GM12878 (cell line): Measurements from ENCODE around the gene TNRC6C. TPM values are rescaled to one million over a fixed set of nuclear protein-coding genes. Genes with fewer than 3 reads are reported as not detected.

ENCODE experiments used
- BACH1 ChIP-seq: fragments of 450-650 bp; IDR thresholded peaks from 2 replicates; pipeline ENCODE4 v1.6.1; 2017; ENCODE audit warnings: mild to moderate bottlenecking, borderline replicate concordance
- CBFB ChIP-seq: IDR thresholded peaks from 2 replicates; pipeline ENCODE4 v1.6.1; 2016; ENCODE audit warnings: antibody characterized with exemption, low read depth
- CBX3 ChIP-seq: fragments of 200-600 bp; sonication (generic); IDR thresholded peaks from 2 replicates; pipeline ENCODE4 v1.6.1; 2016; ENCODE audit warnings: low read depth, borderline replicate concordance
- CEBPB ChIP-seq, 2 experiments: fragments of 150-350 bp in 1 of 2; IDR thresholded peaks; 2 replicates each; pipeline ENCODE4 v1.6.1; 2012 to 2014; ENCODE audit warnings: low read depth in 2 of 2, low read length in 2 of 2, borderline replicate concordance in 1 of 2, inconsistent platforms in 1 of 2
- FOS ChIP-seq: IDR thresholded peaks from 3 replicates; pipeline ENCODE4 v1.6.1; 2011; ENCODE audit warnings: borderline replicate concordance; ENCODE audit not compliant: insufficient read length; ENCODE audit errors: extremely low read depth
- GABPA ChIP-seq: IDR thresholded peaks from 2 replicates; pipeline ENCODE4 v1.6.1; 2014; ENCODE audit warnings: antibody characterized with exemption, low read depth, mild to moderate bottlenecking, inconsistent platforms
- HDAC6 ChIP-seq: fragments of 200-600 bp; sonication (generic); IDR thresholded peaks from one replicate; pipeline ENCODE4 v1.8.0; 2017; ENCODE audit warnings: antibody characterized with exemption; ENCODE audit not compliant: unreplicated experiment
- HDGF ChIP-seq: fragments of 450-650 bp; IDR thresholded peaks from 2 replicates; pipeline ENCODE4 v1.6.1; 2016; ENCODE audit warnings: antibody characterized with exemption
- KAT2A ChIP-seq: conservative IDR thresholded peaks from 2 replicates; pipeline ENCODE4 v1.6.1; 2011; ENCODE audit warnings: low read depth, low read length; ENCODE audit not compliant: control insufficient read depth
- MXI1 ChIP-seq: fragments of 150-350 bp; IDR thresholded peaks from 2 replicates; pipeline ENCODE4 v1.6.1; 2011; ENCODE audit warnings: low read depth, mild to moderate bottlenecking, inconsistent platforms, low read length, improper control_type of control experiment
- MYB ChIP-seq: fragments of 150-350 bp; IDR thresholded peaks from 2 replicates; pipeline ENCODE4 v1.6.1; 2014; ENCODE audit warnings: mild to moderate bottlenecking, low read depth, low read length, borderline replicate concordance
- NFIC ChIP-seq: IDR thresholded peaks from 2 replicates; pipeline ENCODE4 v1.6.1; 2012; ENCODE audit warnings: low read depth, mild to moderate bottlenecking, inconsistent platforms, low read length, moderate library complexity
- PAX5 ChIP-seq: IDR thresholded peaks from 2 replicates; pipeline ENCODE4 v1.6.1; 2011; ENCODE audit warnings: low read depth, low read length, borderline replicate concordance
- RELA ChIP-seq: fragments of 450-650 bp; IDR thresholded peaks from 2 replicates; pipeline ENCODE4 v1.8.0; 2014; ENCODE audit warnings: borderline replicate concordance; ENCODE audit not compliant: partially characterized antibody
- SP1 ChIP-seq: IDR thresholded peaks from one replicate; pipeline ENCODE4 v1.6.1; 2011; ENCODE audit warnings: low read depth, low read length
- WRNIP1 ChIP-seq: IDR thresholded peaks from 2 replicates; pipeline ENCODE4 v1.6.1; 2011; ENCODE audit warnings: low read depth, low read length, improper control_type of control experiment, borderline replicate concordance
- YY1 ChIP-seq: IDR thresholded peaks from 2 replicates; pipeline ENCODE4 v1.6.1; 2011; ENCODE audit warnings: low read depth, mild to moderate bottlenecking, low read length
- polyA plus RNA-seq, 11 experiments: library from polyadenylated mRNA; depleted of rRNA in 4 of 11; unstranded in 6 of 11; stranded (reverse) in 5 of 11; fragments of >200 nt; fragmentation: Nextera tagmentation in 4 of 11; fragmentation: Illumina TruSeq in 1 of 11; extraction: Ambion mirVana in 4 of 11; extraction: Trizol in 1 of 11; gene quantifications; 1 replicate in 1 of 11; 2 replicates in 10 of 11; pipeline versions ENCODE4 v1.2.1 to v1.2.3, GENCODE V29; 2011 to 2016; ENCODE audit warnings: inconsistent platforms in 2 of 11, missing spikeins in 2 of 11, low read depth in 1 of 11
- total RNA-seq, 4 experiments: library from RNA; depleted of rRNA in 3 of 4; stranded (reverse); fragments of >200 nt in 3 of 4; fragmentation: Illumina TruSeq in 1 of 4; extraction: Trizol in 1 of 4; gene quantifications; 2 replicates each; pipeline versions ENCODE4 v1.2.1 to v1.2.3, GENCODE V29; 2013 to 2021
- TF ChIP-seq, protein P1 (sequence below): fragments of 450-650 bp; IDR thresholded peaks from 2 replicates; pipeline ENCODE4 v1.6.1; 2017; ENCODE audit warnings: mild to moderate bottlenecking, moderate library complexity
- TF ChIP-seq, protein P2 (sequence below): IDR thresholded peaks from 2 replicates; pipeline ENCODE4 v1.6.1; 2012; ENCODE audit warnings: low read depth, low read length, improper control_type of control experiment
- TF ChIP-seq, protein P3 (sequence below): fragments of 450-650 bp; IDR thresholded peaks from 2 replicates; pipeline ENCODE4 v1.6.1; 2018; ENCODE audit warnings: mild to moderate bottlenecking, low read depth, moderate library complexity; ENCODE audit not compliant: partially characterized antibody
- TF ChIP-seq, protein P4 (sequence below): IDR thresholded peaks from 2 replicates; pipeline ENCODE4 v1.6.1; 2011; ENCODE audit warnings: borderline replicate concordance, low read depth, mild to moderate bottlenecking, moderate library complexity, mixed read lengths, low read length; ENCODE audit not compliant: insufficient read depth; ENCODE audit errors: extremely low read length

Gene TNRC6C
- total and polyA plus RNA-seq, 10 of the 15 experiments (the other 5 are each of a cell fraction or from before 2014, with no cell fraction given) = 0.40 to 6.1 (median 0.96) TPM

DNA sequence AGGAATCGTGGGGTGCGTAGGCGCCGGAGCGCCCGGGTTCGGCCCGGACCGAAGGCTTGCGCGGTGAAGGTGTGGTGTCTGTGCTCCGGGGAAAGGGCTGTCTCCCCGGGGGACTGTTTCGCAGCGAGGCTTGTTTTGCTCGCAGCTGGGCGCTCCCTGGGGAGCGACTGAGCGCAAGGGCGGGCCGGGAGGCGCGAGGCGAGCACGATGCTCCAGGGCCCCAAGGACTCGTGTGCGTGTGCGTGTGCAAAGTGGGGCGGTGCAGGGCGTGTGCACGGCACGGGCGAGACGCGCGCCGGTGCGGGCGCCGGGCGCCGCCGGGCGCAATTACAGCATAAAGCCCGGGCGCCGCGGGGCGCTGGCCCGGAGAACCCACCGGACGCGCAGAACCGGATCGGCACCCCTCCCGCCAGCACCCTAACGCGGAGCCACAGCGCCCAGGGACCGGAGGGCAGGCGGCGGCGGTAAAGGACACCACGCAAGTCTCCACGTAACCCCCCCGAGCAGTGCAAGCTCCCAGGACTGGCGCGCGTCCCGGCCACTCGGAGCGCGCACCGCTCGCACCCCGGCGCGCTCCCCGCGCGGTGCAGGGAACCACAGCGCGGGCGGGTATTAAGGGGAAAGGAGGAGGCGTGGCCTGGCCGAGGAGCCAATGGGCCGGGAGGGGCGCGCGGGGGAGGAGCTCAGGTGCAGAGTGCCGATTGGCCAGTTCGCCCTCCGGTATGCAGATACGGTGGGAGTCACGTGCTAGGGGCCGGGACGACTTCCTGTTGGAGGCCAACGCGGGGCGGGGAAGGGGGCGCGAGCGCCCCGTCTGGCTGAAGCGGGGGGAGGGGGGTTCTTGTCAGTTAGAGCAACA is at the start of gene TNRC6C (continued):
- TF ChIP-seq, protein P1, sequence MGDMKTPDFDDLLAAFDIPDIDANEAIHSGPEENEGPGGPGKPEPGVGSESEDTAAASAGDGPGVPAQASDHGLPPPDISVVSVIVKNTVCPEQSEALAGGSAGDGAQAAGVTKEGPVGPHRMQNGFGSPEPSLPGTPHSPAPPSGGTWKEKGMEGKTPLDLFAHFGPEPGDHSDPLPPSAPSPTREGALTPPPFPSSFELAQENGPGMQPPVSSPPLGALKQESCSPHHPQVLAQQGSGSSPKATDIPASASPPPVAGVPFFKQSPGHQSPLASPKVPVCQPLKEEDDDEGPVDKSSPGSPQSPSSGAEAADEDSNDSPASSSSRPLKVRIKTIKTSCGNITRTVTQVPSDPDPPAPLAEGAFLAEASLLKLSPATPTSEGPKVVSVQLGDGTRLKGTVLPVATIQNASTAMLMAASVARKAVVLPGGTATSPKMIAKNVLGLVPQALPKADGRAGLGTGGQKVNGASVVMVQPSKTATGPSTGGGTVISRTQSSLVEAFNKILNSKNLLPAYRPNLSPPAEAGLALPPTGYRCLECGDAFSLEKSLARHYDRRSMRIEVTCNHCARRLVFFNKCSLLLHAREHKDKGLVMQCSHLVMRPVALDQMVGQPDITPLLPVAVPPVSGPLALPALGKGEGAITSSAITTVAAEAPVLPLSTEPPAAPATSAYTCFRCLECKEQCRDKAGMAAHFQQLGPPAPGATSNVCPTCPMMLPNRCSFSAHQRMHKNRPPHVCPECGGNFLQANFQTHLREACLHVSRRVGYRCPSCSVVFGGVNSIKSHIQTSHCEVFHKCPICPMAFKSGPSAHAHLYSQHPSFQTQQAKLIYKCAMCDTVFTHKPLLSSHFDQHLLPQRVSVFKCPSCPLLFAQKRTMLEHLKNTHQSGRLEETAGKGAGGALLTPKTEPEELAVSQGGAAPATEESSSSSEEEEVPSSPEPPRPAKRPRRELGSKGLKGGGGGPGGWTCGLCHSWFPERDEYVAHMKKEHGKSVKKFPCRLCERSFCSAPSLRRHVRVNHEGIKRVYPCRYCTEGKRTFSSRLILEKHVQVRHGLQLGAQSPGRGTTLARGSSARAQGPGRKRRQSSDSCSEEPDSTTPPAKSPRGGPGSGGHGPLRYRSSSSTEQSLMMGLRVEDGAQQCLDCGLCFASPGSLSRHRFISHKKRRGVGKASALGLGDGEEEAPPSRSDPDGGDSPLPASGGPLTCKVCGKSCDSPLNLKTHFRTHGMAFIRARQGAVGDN = peak; percentile 85
- peak; percentile 92 for TF ChIP-seq YY1
- no peak for TF ChIP-seq CBX3
- TF ChIP-seq CBFB = peak; percentile 78; the same call in 1 of the 2 replicates
- TF ChIP-seq CEBPB (IDR thresholded peaks at IDR 0.05; ENCODE audit: borderline replicate concordance in 1 of 2, low read depth in 2 of 2, low read length in 2 of 2) = no peak
- peak; percentile 71 for TF ChIP-seq PAX5
- TF ChIP-seq, protein P2, sequence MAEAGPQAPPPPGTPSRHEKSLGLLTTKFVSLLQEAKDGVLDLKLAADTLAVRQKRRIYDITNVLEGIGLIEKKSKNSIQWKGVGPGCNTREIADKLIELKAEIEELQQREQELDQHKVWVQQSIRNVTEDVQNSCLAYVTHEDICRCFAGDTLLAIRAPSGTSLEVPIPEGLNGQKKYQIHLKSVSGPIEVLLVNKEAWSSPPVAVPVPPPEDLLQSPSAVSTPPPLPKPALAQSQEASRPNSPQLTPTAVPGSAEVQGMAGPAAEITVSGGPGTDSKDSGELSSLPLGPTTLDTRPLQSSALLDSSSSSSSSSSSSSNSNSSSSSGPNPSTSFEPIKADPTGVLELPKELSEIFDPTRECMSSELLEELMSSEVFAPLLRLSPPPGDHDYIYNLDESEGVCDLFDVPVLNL = no peak
- TF ChIP-seq, protein P3, sequence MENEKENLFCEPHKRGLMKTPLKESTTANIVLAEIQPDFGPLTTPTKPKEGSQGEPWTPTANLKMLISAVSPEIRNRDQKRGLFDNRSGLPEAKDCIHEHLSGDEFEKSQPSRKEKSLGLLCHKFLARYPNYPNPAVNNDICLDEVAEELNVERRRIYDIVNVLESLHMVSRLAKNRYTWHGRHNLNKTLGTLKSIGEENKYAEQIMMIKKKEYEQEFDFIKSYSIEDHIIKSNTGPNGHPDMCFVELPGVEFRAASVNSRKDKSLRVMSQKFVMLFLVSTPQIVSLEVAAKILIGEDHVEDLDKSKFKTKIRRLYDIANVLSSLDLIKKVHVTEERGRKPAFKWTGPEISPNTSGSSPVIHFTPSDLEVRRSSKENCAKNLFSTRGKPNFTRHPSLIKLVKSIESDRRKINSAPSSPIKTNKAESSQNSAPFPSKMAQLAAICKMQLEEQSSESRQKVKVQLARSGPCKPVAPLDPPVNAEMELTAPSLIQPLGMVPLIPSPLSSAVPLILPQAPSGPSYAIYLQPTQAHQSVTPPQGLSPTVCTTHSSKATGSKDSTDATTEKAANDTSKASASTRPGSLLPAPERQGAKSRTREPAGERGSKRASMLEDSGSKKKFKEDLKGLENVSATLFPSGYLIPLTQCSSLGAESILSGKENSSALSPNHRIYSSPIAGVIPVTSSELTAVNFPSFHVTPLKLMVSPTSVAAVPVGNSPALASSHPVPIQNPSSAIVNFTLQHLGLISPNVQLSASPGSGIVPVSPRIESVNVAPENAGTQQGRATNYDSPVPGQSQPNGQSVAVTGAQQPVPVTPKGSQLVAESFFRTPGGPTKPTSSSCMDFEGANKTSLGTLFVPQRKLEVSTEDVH = no peak
- TF ChIP-seq RELA = peak; percentile 16
- TF ChIP-seq NFIC = no peak
- TF ChIP-seq, protein P4, sequence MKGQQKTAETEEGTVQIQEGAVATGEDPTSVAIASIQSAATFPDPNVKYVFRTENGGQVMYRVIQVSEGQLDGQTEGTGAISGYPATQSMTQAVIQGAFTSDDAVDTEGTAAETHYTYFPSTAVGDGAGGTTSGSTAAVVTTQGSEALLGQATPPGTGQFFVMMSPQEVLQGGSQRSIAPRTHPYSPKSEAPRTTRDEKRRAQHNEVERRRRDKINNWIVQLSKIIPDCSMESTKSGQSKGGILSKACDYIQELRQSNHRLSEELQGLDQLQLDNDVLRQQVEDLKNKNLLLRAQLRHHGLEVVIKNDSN = peak; percentile 86
- TF ChIP-seq MXI1 = peak; percentile 35; the same call in 1 of the 2 replicates
- peak; percentile 96 for TF ChIP-seq BACH1
- TF ChIP-seq HDGF = peak; percentile 93
- no peak for TF ChIP-seq KAT2A
- TF ChIP-seq SP1 = peak; percentile 85
- TF ChIP-seq HDAC6 = peak; percentile 91
- TF ChIP-seq WRNIP1 = no peak
- 0 out of 2 replicates have a peak, but pooled peaks have one; percentile 15 for TF ChIP-seq GABPA
- TF ChIP-seq MYB = no peak
- TF ChIP-seq FOS = no peak
